ENCODE data around the gene FBLN1. TPM values are rescaled to one million over a fixed set of nuclear protein-coding genes. Genes with fewer than 3 reads are reported as not detected.

The FBLN1 gene
- total and polyA plus RNA-seq, 9 of the 15 experiments (the other 6 are each of a cell fraction or from before 2014, with no cell fraction given) = 0.66 TPM; not detected in 8

- peak; percentile 59 for TF ChIP-seq REST (IDR thresholded peaks at IDR 0.05; ENCODE audit: borderline replicate concordance)
- TF ChIP-seq REST (CRISPR knock-in tag; IDR thresholded peaks at IDR 0.05; ENCODE audit: low read depth) = no peak
- TF ChIP-seq RCOR1 (IDR thresholded peaks at IDR 0.05; ENCODE audit: borderline replicate concordance in 1 of 2, low read depth in 2 of 2, low read length in 2 of 2) = 0 out of 4 replicates have a peak, but pooled peaks of 1 of the 2 experiments have one; percentile 14
- peak; percentile 41 to 79 for TF ChIP-seq RAD21 (CRISPR knock-in tag; conservative IDR thresholded peaks at IDR 0.05 in 1 of 2, IDR thresholded peaks at IDR 0.05 in 1 of 2)
- TF ChIP-seq TAF15 (IDR thresholded peaks at IDR 0.05; ENCODE audit: low read depth, low read length) = no peak
- peak; percentile 72 for TF ChIP-seq SMC3 (conservative IDR thresholded peaks at IDR 0.05; ENCODE audit: insufficient read depth, low read depth, low read length)
- TF ChIP-seq YY1 (IDR thresholded peaks at IDR 0.05; ENCODE audit: borderline replicate concordance in 1 of 3, control insufficient read depth in 1 of 3, extremely low read depth in 1 of 3, insufficient read depth in 3 of 3, insufficient read length in 1 of 3, insufficient replicate concordance in 2 of 3, low read depth in 1 of 3, low read length in 2 of 3) = peak in 1 of 3 experiments; percentile 32
- no peak for TF ChIP-seq HDGF (IDR thresholded peaks at IDR 0.05)
- no peak for TF ChIP-seq ID3 (CRISPR knock-in tag; IDR thresholded peaks at IDR 0.05)
- TF ChIP-seq ID3 (tag; IDR thresholded peaks at IDR 0.05) = no peak
- TF ChIP-seq CTBP1 (IDR thresholded peaks at IDR 0.05; ENCODE audit: borderline replicate concordance) = peak; percentile 36; the same call in 1 of the 2 replicates
- TF ChIP-seq FOXA1 (IDR thresholded peaks at IDR 0.05; ENCODE audit: borderline replicate concordance) = no peak
- peak; percentile 36; the same call in 1 of the 2 replicates for TF ChIP-seq L3MBTL2 (IDR thresholded peaks at IDR 0.05)
- TF ChIP-seq RB1 (IDR thresholded peaks at IDR 0.05; ENCODE audit: low read depth) = peak; percentile 65; the same call in 1 of the 2 replicates
These were observed 50.8 kb downstream of the FBLN1 start (continued) for GRCh38 chr22:45553351-45554039.

Measured in K562 (cell line).